K562 (cell line): Measurements from ENCODE around the gene SPDYA. TPM values are rescaled to one million over a fixed set of nuclear protein-coding genes. Genes with fewer than 3 reads are reported as not detected.

Experiments
- ATAC-seq: fragments of 200-7000 bp; cut with Tn5 transposase; 3 replicates; pipeline ENCODE4 v1.9.1; 2020; ENCODE audit warnings: moderate library complexity
- BruUV-seq: library from RNA; stranded (reverse); fragments of 400-500 nt; replicated peaks from 2 replicates; lab custom pipeline; 2021; lab: Mats Ljungman, UMichigan
- CTCF ChIA-PET: fragments of 300-600 bp; formaldehyde crosslinking; extraction: SDS; loops from one replicate; lab custom pipeline; 2021; ENCODE audit warnings: low intra/inter-chr PET ratio; lab: Yijun Ruan, JAX
- POLR2A ChIA-PET: fragments of 300-600, 350-650 bp; sonication (Branson Sonifier 250); formaldehyde crosslinking; extraction: SDS; loops from one replicate; lab custom pipeline; 2021; ENCODE audit warnings: antibody characterized with exemption, inconsistent platforms; lab: Yijun Ruan, JAX
- DNase-seq, 4 experiments: peaks; one replicate each; pipeline versions ENCODE4 v3.0.0 to v3.0.0-alpha.2; 2011 to 2018; ENCODE audit warnings: low spot score in 3 of 4, mixed read lengths in 3 of 4; ENCODE audit errors: extremely low read depth in 1 of 4
- FAIRE-seq: peaks from 2 replicates; lab custom pipeline; 2011; peaks lifted over from hg19 to GRCh38; lab: Jason Lieb, UNC
- H2AFZ ChIP-seq: 2 replicates; pipeline ENCODE4 v1.6.0; 2011; ENCODE audit warnings: low read depth, low read length, control low read depth, inconsistent platforms
- H3K27ac ChIP-seq: fragments of 200-600 bp; 3 replicates; pipeline ENCODE4 v1.8.0; 2011; ENCODE audit warnings: low read depth, mild to moderate bottlenecking, control low read depth, inconsistent platforms, low read length, moderate library complexity, mixed read lengths; ENCODE audit errors: extremely low read depth
- H3K27me3 ChIP-seq, 2 experiments: fragments of 300-600 bp in 1 of 2; 2 replicates in 1 of 2; 3 replicates in 1 of 2; pipeline versions ENCODE4 v1.6.0 to v1.8.0; 2011; ENCODE audit warnings: inconsistent platforms in 2 of 2, low read length in 2 of 2, mild to moderate bottlenecking in 1 of 2, mixed read lengths in 1 of 2, moderate library complexity in 1 of 2; ENCODE audit not compliant: control insufficient read depth in 2 of 2, insufficient read depth in 2 of 2
- H3K36me3 ChIP-seq: fragments of 300-600 bp; 3 replicates; pipeline ENCODE4 v1.8.0; 2011; ENCODE audit warnings: mild to moderate bottlenecking, low read length, inconsistent platforms; ENCODE audit not compliant: control insufficient read depth, insufficient read depth
- H3K4me1 ChIP-seq, 2 experiments: fragments of 200-600 bp in 1 of 2; replicated peaks in 1 of 2; 2 replicates in 1 of 2; 3 replicates in 1 of 2; pipeline versions ENCODE4 v1.5.1 to v1.8.0; 2011; ENCODE audit warnings: inconsistent platforms in 2 of 2, low read length in 2 of 2, mild to moderate bottlenecking in 1 of 2, mixed read lengths in 1 of 2, moderate library complexity in 1 of 2; ENCODE audit not compliant: control insufficient read depth in 2 of 2, insufficient read depth in 2 of 2
- H3K4me2 ChIP-seq: 2 replicates; pipeline ENCODE4 v1.6.1; 2011; ENCODE audit warnings: low read length, control low read depth, inconsistent platforms, mixed read lengths; ENCODE audit not compliant: insufficient read depth
- H3K4me3 ChIP-seq: fragments of 200-600 bp; sonication (generic), shearing (Covaris generic); 2 replicates; pipeline ENCODE4 v1.5.1; 2016; ENCODE audit warnings: control low read depth, inconsistent platforms
- H3K79me2 ChIP-seq: fragments of 200-600 bp; 3 replicates; pipeline ENCODE4 v1.8.0; 2011; ENCODE audit warnings: low read length, inconsistent platforms; ENCODE audit not compliant: control insufficient read depth, insufficient read depth
- H3K9ac ChIP-seq, 2 experiments: 2 replicates each; pipeline versions ENCODE4 v1.6.0 to v1.6.1; 2011; ENCODE audit warnings: low read depth in 2 of 2, low read length in 2 of 2, control low read depth in 1 of 2, inconsistent platforms in 1 of 2, mild to moderate bottlenecking in 1 of 2, mixed read lengths in 1 of 2; ENCODE audit not compliant: insufficient read depth in 1 of 2
- H3K9me1 ChIP-seq: one replicate; pipeline ENCODE4 v1.6.0; 2011; ENCODE audit warnings: inconsistent platforms, mild to moderate bottlenecking, low read length, moderate library complexity; ENCODE audit not compliant: control insufficient read depth, insufficient read depth
- H3K9me3 ChIP-seq: replicated peaks from 2 replicates; pipeline ENCODE4 v1.5.1; 2011; ENCODE audit warnings: low read depth, low read length, inconsistent platforms; ENCODE audit not compliant: control insufficient read depth, insufficient read depth
- H4K20me1 ChIP-seq: replicated peaks from 2 replicates; pipeline ENCODE4 v1.6.1; 2011; ENCODE audit warnings: low read length, inconsistent platforms, mixed read lengths; ENCODE audit not compliant: control insufficient read depth, insufficient read depth
- ARID1B ChIP-seq: fragments of 450-650 bp; IDR thresholded peaks from 2 replicates; pipeline ENCODE4 v1.6.1; 2016; ENCODE audit warnings: antibody characterized with exemption, mild to moderate bottlenecking, inconsistent platforms
- ATF7 ChIP-seq: fragments of 450-650 bp; IDR thresholded peaks from 2 replicates; pipeline ENCODE4 v1.7.1; 2014; ENCODE audit warnings: mild to moderate bottlenecking, moderate library complexity
- CBX3 ChIP-seq, 2 experiments: IDR thresholded peaks; 1 replicate in 1 of 2; 2 replicates in 1 of 2; pipeline ENCODE4 v1.6.1; 2012; ENCODE audit warnings: inconsistent platforms in 2 of 2, low read length in 2 of 2, borderline replicate concordance in 1 of 2, control low read depth in 1 of 2
- CGGBP1 ChIP-seq: fragments of 250-450 bp; sonication (Bioruptor Pico); IDR thresholded peaks from 2 replicates; pipeline ENCODE4 v1.9.0; 2021; ENCODE audit warnings: mild to moderate bottlenecking
- EP300 ChIP-seq: IDR thresholded peaks from 2 replicates; pipeline ENCODE4 v1.6.1; 2012; ENCODE audit warnings: low read length, improper control_type of control experiment
- GABPB2 ChIP-seq: fragments of 250-450 bp; sonication (Bioruptor Pico); conservative IDR thresholded peaks from 2 replicates; pipeline ENCODE4 v1.5.1; 2021; ENCODE audit warnings: mild to moderate bottlenecking
- GTF2E2 ChIP-seq: fragments of 200-800 bp; sonication (Bioruptor generic); IDR thresholded peaks from 2 replicates; pipeline ENCODE4 v1.6.1; 2016; ENCODE audit warnings: missing genetic modification characterization, missing compliant biosample characterization
- MEF2A ChIP-seq: IDR thresholded peaks from 2 replicates; pipeline ENCODE4 v1.6.1; 2011; ENCODE audit warnings: low read depth, mild to moderate bottlenecking, low read length, moderate library complexity; ENCODE audit not compliant: control insufficient read depth
- NRF1 ChIP-seq, 2 experiments: fragments of 450-650 bp; IDR thresholded peaks in 1 of 2; conservative IDR thresholded peaks in 1 of 2; 2 replicates each; pipeline ENCODE4 v1.6.1; 2014; ENCODE audit warnings: mild to moderate bottlenecking in 2 of 2
- SP1 ChIP-seq: sonication (generic); formaldehyde crosslinking; IDR thresholded peaks from 2 replicates; pipeline ENCODE4 v1.8.1; 2022; ENCODE audit warnings: mild to moderate bottlenecking, missing genetic modification reagents
- WGBS: fragments of 100-300 bp; shearing (Covaris generic); methylation state at CpG from one replicate; pipeline ENCODE4 v1.1.6; 2016; ENCODE audit warnings: low coverage, mixed read lengths; ENCODE audit not compliant: insufficient coverage; ENCODE audit errors: missing lambda C conversion rate; 5-methylcytosine and 5-hydroxymethylcytosine counted together
- in situ Hi-C: fragments of 300-500 bp; cut with MboI; formaldehyde crosslinking; loops from 4 replicates; pipeline ENCODE4 v1.15.0; 2018; ENCODE audit warnings: inconsistent platforms, mixed read lengths
- intact Hi-C: fragments of 100-400 bp; cut with micrococcal nuclease; formaldehyde crosslinking; loops from 2 replicates; pipeline ENCODE4 v1.14.2; 2022
- polyA plus RNA-seq, 8 experiments: library from polyadenylated mRNA; depleted of rRNA in 4 of 8; stranded (reverse) in 5 of 8; unstranded in 3 of 8; fragments of >200 nt; fragmentation: Nextera tagmentation in 2 of 8; fragmentation: Illumina TruSeq in 1 of 8; extraction: Ambion mirVana in 2 of 8; extraction: Trizol in 1 of 8; gene quantifications; 2 replicates each; pipeline versions ENCODE4 v1.2.1 to v1.2.3, GENCODE V29; 2011 to 2014; ENCODE audit warnings: inconsistent platforms in 1 of 8, missing spikeins in 1 of 8
- total RNA-seq, 7 experiments: library from RNA; depleted of rRNA in 6 of 7; stranded (reverse); fragments of >200 nt in 6 of 7; fragmentation: Illumina TruSeq in 2 of 7; extraction: Trizol in 2 of 7; gene quantifications; 2 replicates each; pipeline versions ENCODE4 v1.2.1 to v1.2.3, GENCODE V29; 2011 to 2021; ENCODE audit warnings: low replicate concordance in 1 of 7

The SPDYA gene
- total and polyA plus RNA-seq, 9 of the 15 experiments (the other 6 are each of a cell fraction or from before 2014, with no cell fraction given) = 0.05 to 1.6 (median 0.30) TPM; not detected in 1

- TF ChIP-seq EP300 = no peak
- no peak for TF ChIP-seq SP1 (CRISPR knock-in tag)
- TF ChIP-seq CBX3 (IDR thresholded peaks at IDR 0.05; ENCODE audit: borderline replicate concordance in 1 of 2, low read length in 2 of 2) = no peak
- no peak for TF ChIP-seq GTF2E2 (tag)
- no peak for TF ChIP-seq GABPB2
- no peak for TF ChIP-seq MEF2A
- no peak for TF ChIP-seq CGGBP1
- TF ChIP-seq NRF1 (conservative IDR thresholded peaks at IDR 0.05 in 1 of 2, IDR thresholded peaks at IDR 0.05 in 1 of 2) = no peak
- no peak for TF ChIP-seq ARID1B
- TF ChIP-seq ATF7 = no peak
- FAIRE-seq = no peak
- Histone ChIP-seq H3K9me1 (no peaks in the 10 kb centered on the region), H3K79me2 (peaks cover 41% of the 10 kb centered on the region), H3K9me3 (no peaks in the 10 kb centered on the region), H3K9ac (no peak overlapping the region), H3K4me2 (no peak overlapping the region), H3K36me3 (peaks cover 6% of the 10 kb centered on the region; the same call in 2 of the 3 replicates), H3K27ac (no peak overlapping the region), H2AFZ (peak overlapping the region; percentile 98; the same call in 1 of the 2 replicates), H4K20me1 (no peaks in the 10 kb centered on the region), H3K4me3 (no peak overlapping the region), H3K4me1 (peaks cover 4 to 12% of the 10 kb centered on the region in 2 experiments; a peak in 4 of 5 replicates), H3K27me3 (no peaks in the 10 kb centered on the region; a peak in 1 of 5 replicates)
- no TSS peak for BruUV-seq
- in situ Hi-C loops = no loop called here
- no peak for ATAC-seq
- 56% methylated on average over 2 of the region's 3 CpGs for WGBS
- no peak for DNase-seq
- ChIA-PET POLR2A (interaction anchor here (1.7 kb wide), 1 partner anchor 7 kb away, joined by 8 read pairs; no protein-coding TSS in a partner anchor), CTCF (no interaction called here)
- intact Hi-C loops = loop anchor here (2.0 kb wide), 1 partner anchor 23 kb away; the partner anchor contains the start of gene WDR43
Measured at GRCh38 chr2:28871620-28872019, 61.0 kb downstream of the SPDYA start.
